Mucosa of descending colon (tissue), 3 donors: ENCODE measurements around the gene RAB17. TPM values are rescaled to one million over a fixed set of nuclear protein-coding genes. Genes with fewer than 3 reads are reported as not detected.

Experiments used
- ATAC-seq: fragments of 200-7000 bp; cut with Tn5 transposase; one replicate; pipeline ENCODE4 v1.9.1; 2020; ENCODE audit warnings: mild to moderate bottlenecking, moderate library complexity
- DNase-seq, 3 donors: peaks; one replicate each; pipeline ENCODE4 v3.0.0-alpha.2; 2020
- H3K36me3 ChIP-seq: fragments of 200-600 bp; one replicate; pipeline ENCODE4 v1.8.0; 2021; ENCODE audit warnings: low read depth, mild to moderate bottlenecking
- H3K4me1 ChIP-seq: fragments of 200-600 bp; one replicate; pipeline ENCODE4 v1.8.0; 2021; ENCODE audit warnings: low read depth, mild to moderate bottlenecking
- H3K4me3 ChIP-seq: fragments of 200-600 bp; one replicate; pipeline ENCODE4 v1.8.0; 2021; ENCODE audit warnings: mild to moderate bottlenecking
- H3K9me3 ChIP-seq: fragments of 200-600 bp; one replicate; pipeline ENCODE4 v1.8.0; 2021; ENCODE audit warnings: mild to moderate bottlenecking
- intact Hi-C, 2 donors: fragments of 100-400 bp; cut with DNase I in 1 of 2; cut with micrococcal nuclease in 1 of 2; formaldehyde crosslinking; loops; one replicate each; pipeline versions ENCODE4 v1.11.0 to v1.11.1; 2022; cut with DNase I, micrococcal nuclease
- total RNA-seq, 3 donors: library from RNA; stranded (reverse); fragmentation: NEBNext Ultra II Directional in 2 of 3; extraction: Animal tissue kit (Norgen Biotek cat#: 25700) in 2 of 3; gene quantifications; one replicate each; pipeline versions ENCODE4 v1.2.1 to v1.2.4, GENCODE V29; 2021 to 2023
- TF ChIP-seq, protein P1 (sequence below): fragments of 200-600 bp; IDR thresholded peaks from one replicate; pipeline ENCODE4 v1.8.0; 2022; ENCODE audit warnings: antibody characterized with exemption, mild to moderate bottlenecking
- donor health status: DM: no; HTN: no; CAD: no; lungs with moderate emphysema.
- donor health status: DM: no; HTN: no; CAD: no.
- donor health status: DM: no; HTN: yes; CAD: no.

RAB17 gene
- total RNA-seq, 3 donors from 2014 or later, result 25.8 to 95.2 (median 62.8) TPM

GRCh38 chr2:237538001-237538720 is 52.4 kb downstream of the RAB17 start:
- H3K4me1 ChIP-seq, result peaks cover 5% of the 10 kb centered on the region
- intact Hi-C loops, result no loop called here
- DNase-seq (no peak), ATAC-seq (no peak)
- TF ChIP-seq, protein P1, sequence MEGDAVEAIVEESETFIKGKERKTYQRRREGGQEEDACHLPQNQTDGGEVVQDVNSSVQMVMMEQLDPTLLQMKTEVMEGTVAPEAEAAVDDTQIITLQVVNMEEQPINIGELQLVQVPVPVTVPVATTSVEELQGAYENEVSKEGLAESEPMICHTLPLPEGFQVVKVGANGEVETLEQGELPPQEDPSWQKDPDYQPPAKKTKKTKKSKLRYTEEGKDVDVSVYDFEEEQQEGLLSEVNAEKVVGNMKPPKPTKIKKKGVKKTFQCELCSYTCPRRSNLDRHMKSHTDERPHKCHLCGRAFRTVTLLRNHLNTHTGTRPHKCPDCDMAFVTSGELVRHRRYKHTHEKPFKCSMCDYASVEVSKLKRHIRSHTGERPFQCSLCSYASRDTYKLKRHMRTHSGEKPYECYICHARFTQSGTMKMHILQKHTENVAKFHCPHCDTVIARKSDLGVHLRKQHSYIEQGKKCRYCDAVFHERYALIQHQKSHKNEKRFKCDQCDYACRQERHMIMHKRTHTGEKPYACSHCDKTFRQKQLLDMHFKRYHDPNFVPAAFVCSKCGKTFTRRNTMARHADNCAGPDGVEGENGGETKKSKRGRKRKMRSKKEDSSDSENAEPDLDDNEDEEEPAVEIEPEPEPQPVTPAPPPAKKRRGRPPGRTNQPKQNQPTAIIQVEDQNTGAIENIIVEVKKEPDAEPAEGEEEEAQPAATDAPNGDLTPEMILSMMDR, result no peak
- H3K4me3 ChIP-seq, result no peak overlapping the region
- H3K36me3 ChIP-seq, result no peaks in the 10 kb centered on the region
- no peaks in the 10 kb centered on the region for H3K9me3 ChIP-seq

GRCh38 chr2:237536617-237537016 is 53.9 kb downstream of the RAB17 start:
- H3K4me1 ChIP-seq, result peaks cover 5% of the 10 kb centered on the region
- no peak overlapping the region for H3K4me3 ChIP-seq
- no peaks in the 10 kb centered on the region for H3K9me3 ChIP-seq
- DNase-seq (no peak), ATAC-seq (no peak)
- intact Hi-C loops, result no loop called here
- no peaks in the 10 kb centered on the region for H3K36me3 ChIP-seq
- TF ChIP-seq, protein P1, result no peak

DNA sequence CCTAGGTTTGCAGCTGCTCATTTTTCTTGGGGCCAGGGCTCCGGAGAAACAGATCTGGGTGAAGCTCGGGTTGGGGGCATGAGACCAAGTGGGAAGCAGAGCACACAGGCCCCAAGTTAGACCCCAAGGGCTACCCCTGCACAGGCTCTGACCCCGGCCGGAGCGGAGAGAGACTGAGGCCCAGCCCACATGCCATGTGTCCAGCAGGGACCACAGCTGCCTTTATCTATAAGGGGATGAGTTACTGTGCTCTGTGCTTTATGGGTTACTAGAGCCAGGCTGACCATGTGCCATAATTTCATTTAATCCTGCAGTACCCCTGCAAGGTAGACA is 54.5 kb downstream of the RAB17 start:
- Histone ChIP-seq H3K36me3 (no peaks in the 10 kb centered on the region), H3K4me3 (no peak overlapping the region), H3K9me3 (no peaks in the 10 kb centered on the region), H3K4me1 (peaks cover 2% of the 10 kb centered on the region)
- ATAC-seq, result no peak
- intact Hi-C loops, result no loop called here
- TF ChIP-seq, protein P1, result no peak
- DNase-seq, result no peak

DNA sequence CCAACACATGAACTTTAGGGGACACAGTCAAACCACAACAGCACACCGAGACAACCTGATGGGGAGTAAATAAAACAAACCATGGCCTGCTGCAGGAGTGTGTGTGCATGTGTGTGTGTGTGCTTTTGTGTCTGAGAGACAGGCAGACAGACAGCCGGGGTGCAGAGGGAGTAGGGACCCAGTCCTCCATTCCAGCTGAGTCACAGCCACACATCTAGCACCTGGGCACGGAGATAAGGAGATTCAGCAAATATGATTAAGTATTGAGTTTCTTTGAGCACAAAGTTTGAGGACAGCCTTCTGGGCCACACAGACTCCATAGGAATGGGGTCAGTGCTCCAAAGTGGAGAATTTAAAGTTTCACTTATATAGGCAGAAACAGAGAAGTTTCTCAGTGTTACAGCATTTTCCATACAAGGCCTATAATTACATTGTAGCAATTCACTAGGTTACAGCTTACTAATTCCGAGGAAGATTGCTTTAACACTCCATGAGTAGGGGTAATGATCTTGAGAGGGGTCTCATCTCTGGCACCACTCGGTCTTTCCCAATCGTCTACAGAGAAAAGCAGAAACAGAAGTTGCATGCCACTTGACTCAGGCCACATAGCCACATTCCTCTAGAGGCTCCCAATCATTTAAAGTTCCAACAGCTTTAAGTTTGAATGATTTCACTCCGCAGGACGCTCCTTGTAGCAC is 55.0 kb downstream of the RAB17 start:
- H3K9me3 ChIP-seq, result no peaks in the 10 kb centered on the region
- no peaks in the 10 kb centered on the region for H3K36me3 ChIP-seq
- DNase-seq (no peak), ATAC-seq (no peak)
- H3K4me1 ChIP-seq, result no peaks in the 10 kb centered on the region
- TF ChIP-seq, protein P1, result no peak
- intact Hi-C loops, result no loop called here
- H3K4me3 ChIP-seq, result no peak overlapping the region

DNA sequence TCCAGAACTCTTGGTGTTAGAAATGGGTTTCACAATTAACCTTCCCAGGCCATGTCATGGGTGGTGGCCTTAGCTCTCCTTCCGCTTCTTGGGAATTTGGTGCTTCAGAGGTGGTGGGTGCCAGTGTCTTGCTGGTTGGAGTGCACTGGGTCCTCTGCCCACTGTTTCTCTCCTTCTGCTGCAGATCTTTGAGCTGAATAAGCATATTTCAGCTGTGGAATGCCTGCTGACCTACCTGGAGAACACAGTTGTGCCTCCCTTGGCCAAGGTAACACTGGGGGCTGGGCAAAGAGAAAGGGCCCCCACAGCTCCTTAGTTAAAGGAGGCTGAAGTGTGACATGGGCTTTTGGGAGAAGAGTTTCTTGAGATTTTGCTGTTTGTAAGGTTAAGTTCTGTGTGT is 56.2 kb downstream of the RAB17 start:
- intact Hi-C loops, result no loop called here
- H3K4me3 ChIP-seq, result no peak overlapping the region
- TF ChIP-seq, protein P1, result no peak
- ATAC-seq (no peak), DNase-seq (no peak)
- H3K4me1 ChIP-seq, result no peaks in the 10 kb centered on the region
- H3K36me3 ChIP-seq, result no peaks in the 10 kb centered on the region
- H3K9me3 ChIP-seq, result no peaks in the 10 kb centered on the region
